HepG2 (cell line): ENCODE data around the gene MAP2K7. TPM values are rescaled to one million over a fixed set of nuclear protein-coding genes. Genes with fewer than 3 reads are reported as not detected.

Experiments
- ATF4 ChIP-seq, 2 experiments: fragments of 450-650 bp in 1 of 2; sonication (generic) in 1 of 2; formaldehyde crosslinking; IDR thresholded peaks; 2 replicates each; pipeline versions ENCODE4 v1.5.0 to v1.8.0; 2020 to 2022; ENCODE audit warnings: mild to moderate bottlenecking in 1 of 2, missing genetic modification reagents in 1 of 2
- ATRX ChIP-seq: sonication (generic); formaldehyde crosslinking; IDR thresholded peaks from 2 replicates; pipeline ENCODE4 v1.4.0; 2020; ENCODE audit warnings: missing genetic modification reagents, borderline replicate concordance
- BHLHE40 ChIP-seq: IDR thresholded peaks from 2 replicates; pipeline ENCODE4 v1.6.1; 2011; ENCODE audit warnings: low read length, improper control_type of control experiment
- HOXA9 ChIP-seq: sonication (generic); formaldehyde crosslinking; IDR thresholded peaks from 2 replicates; pipeline ENCODE4 v1.8.1; 2022; ENCODE audit warnings: missing genetic modification reagents, mild to moderate bottlenecking, moderate library complexity, borderline replicate concordance
- RERE ChIP-seq: IDR thresholded peaks from 2 replicates; pipeline ENCODE4 v1.6.1; 2016; ENCODE audit warnings: low read depth, missing genetic modification reagents, missing compliant biosample characterization
- RORA ChIP-seq: sonication (generic); formaldehyde crosslinking; IDR thresholded peaks from 2 replicates; pipeline ENCODE4 v1.5.0; 2020; ENCODE audit warnings: mild to moderate bottlenecking, missing genetic modification reagents, moderate library complexity
- SRY ChIP-seq: sonication (generic); formaldehyde crosslinking; IDR thresholded peaks from 2 replicates; pipeline ENCODE4 v1.8.0; 2022; ENCODE audit warnings: mild to moderate bottlenecking, missing genetic modification reagents
- TBL1XR1 ChIP-seq: fragments of 150-350 bp; IDR thresholded peaks from 2 replicates; pipeline ENCODE4 v1.6.1; 2014; ENCODE audit warnings: borderline replicate concordance, low read length; ENCODE audit not compliant: partially characterized antibody
- TCF7L2 ChIP-seq: IDR thresholded peaks from 2 replicates; pipeline ENCODE4 v1.6.1; 2011; ENCODE audit warnings: mild to moderate bottlenecking, low read depth, low read length, moderate library complexity
- U2AF2 ChIP-seq: fragments of 200-400 bp; formaldehyde crosslinking; IDR thresholded peaks from 2 replicates; pipeline ENCODE4 v1.6.1; 2017; ENCODE audit warnings: low read depth, mild to moderate bottlenecking, low read length
- ZNF138 ChIP-seq: sonication (generic); formaldehyde crosslinking; IDR thresholded peaks from 2 replicates; pipeline ENCODE4 v1.5.0; 2020; ENCODE audit warnings: mild to moderate bottlenecking, low read depth, missing genetic modification reagents
- ZNF296 ChIP-seq: sonication (generic); formaldehyde crosslinking; conservative IDR thresholded peaks from 2 replicates; pipeline ENCODE4 v1.5.0; 2020; ENCODE audit warnings: mild to moderate bottlenecking, missing genetic modification reagents
- ZNF367 ChIP-seq: sonication (generic); formaldehyde crosslinking; IDR thresholded peaks from 2 replicates; pipeline ENCODE4 v1.4.0; 2020; ENCODE audit warnings: missing genetic modification reagents, borderline replicate concordance
- ZNF761 ChIP-seq: sonication (generic); formaldehyde crosslinking; conservative IDR thresholded peaks from 2 replicates; pipeline ENCODE4 v1.4.0; 2020; ENCODE audit warnings: mild to moderate bottlenecking, missing genetic modification reagents
- polyA plus RNA-seq, 8 experiments: library from polyadenylated mRNA; depleted of rRNA in 3 of 8; stranded (reverse) in 7 of 8; unstranded in 1 of 8; fragments of >200 nt; fragmentation: Illumina TruSeq in 4 of 8; extraction: Trizol in 4 of 8; gene quantifications; 2 replicates each; pipeline versions ENCODE4 v1.2.1 to v1.2.3, GENCODE V29; 2011 to 2016; ENCODE audit warnings: low read depth in 4 of 8, missing spikeins in 1 of 8, mixed read lengths in 1 of 8; ENCODE audit not compliant: insufficient read depth in 1 of 8
- total RNA-seq, 5 experiments: library from RNA; depleted of rRNA; stranded (reverse); fragments of >200 nt; fragmentation: Illumina TruSeq; extraction: Trizol; gene quantifications; 2 replicates each; pipeline ENCODE4 v1.2.3, GENCODE V29; 2016; ENCODE audit warnings: low read depth in 1 of 5
- TF ChIP-seq, protein P1 (sequence below): sonication (generic); formaldehyde crosslinking; IDR thresholded peaks from 2 replicates; pipeline ENCODE4 v1.8.1; 2022; ENCODE audit warnings: low read depth, mild to moderate bottlenecking, missing genetic modification reagents

The MAP2K7 gene
- total and polyA plus RNA-seq, 2 of the 13 experiments (the other 11 are each of a cell fraction or from before 2014, with no cell fraction given): 9.0 to 10.8 TPM

DNA sequence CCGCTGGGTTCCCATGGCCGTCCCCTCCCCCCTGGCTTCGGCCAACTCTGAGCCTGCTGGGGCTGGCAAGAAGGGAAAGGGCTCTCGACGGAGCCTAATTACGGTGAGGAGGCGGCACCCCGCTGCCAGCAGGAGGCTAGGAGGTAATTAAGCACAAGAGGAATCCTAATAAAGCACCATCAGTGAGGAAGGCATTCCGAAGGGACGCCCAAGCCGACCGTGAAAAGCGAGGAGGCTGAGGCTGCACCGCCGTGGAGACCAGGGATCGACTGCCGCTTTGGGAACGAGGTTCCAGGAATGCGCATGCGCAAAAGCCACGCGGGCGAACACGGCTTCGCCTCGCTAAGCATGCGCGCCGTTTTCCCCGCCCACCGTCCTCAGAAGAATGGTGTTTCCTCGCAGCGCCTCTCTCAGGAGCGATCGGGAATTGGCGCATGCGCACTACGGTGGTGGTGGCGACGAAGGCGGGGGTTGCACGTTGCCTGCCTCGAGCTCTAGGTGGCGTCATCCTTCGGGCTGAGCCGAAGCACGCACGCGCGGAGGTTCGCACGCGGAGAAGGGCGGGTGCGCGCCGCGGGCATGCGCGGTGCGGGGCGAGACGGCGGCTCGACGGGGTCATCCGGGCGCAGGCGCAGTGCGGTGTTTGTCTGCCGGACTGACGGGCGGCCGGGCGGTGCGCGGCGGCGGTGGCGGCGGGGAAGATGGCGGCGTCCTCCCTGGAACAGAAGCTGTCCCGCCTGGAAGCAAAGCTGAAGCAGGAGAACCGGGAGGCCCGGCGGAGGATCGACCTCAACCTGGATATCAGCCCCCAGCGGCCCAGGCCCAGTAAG, at the start of gene MAP2K7 (continued):
- peak; percentile 3 for TF ChIP-seq TBL1XR1
- TF ChIP-seq ZNF296: no peak
- no peak for TF ChIP-seq RORA
- TF ChIP-seq SRY (CRISPR knock-in tag): no peak
- TF ChIP-seq TCF7L2: no peak
- TF ChIP-seq ZNF138 (CRISPR knock-in tag): peak; percentile 27; the same call in 1 of the 2 replicates
- TF ChIP-seq ATF4 (CRISPR knock-in tag; IDR thresholded peaks at IDR 0.05): peak in 1 of 2 experiments; percentile 88; a peak in 2 of 4 replicates
- TF ChIP-seq, protein P1, sequence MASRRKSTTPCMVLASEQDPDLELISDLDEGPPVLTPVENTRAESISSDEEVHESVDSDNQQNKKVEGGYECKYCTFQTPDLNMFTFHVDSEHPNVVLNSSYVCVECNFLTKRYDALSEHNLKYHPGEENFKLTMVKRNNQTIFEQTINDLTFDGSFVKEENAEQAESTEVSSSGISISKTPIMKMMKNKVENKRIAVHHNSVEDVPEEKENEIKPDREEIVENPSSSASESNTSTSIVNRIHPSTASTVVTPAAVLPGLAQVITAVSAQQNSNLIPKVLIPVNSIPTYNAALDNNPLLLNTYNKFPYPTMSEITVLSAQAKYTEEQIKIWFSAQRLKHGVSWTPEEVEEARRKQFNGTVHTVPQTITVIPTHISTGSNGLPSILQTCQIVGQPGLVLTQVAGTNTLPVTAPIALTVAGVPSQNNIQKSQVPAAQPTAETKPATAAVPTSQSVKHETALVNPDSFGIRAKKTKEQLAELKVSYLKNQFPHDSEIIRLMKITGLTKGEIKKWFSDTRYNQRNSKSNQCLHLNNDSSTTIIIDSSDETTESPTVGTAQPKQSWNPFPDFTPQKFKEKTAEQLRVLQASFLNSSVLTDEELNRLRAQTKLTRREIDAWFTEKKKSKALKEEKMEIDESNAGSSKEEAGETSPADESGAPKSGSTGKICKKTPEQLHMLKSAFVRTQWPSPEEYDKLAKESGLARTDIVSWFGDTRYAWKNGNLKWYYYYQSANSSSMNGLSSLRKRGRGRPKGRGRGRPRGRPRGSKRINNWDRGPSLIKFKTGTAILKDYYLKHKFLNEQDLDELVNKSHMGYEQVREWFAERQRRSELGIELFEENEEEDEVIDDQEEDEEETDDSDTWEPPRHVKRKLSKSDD (CRISPR knock-in tag): peak; percentile 19; the same call in 1 of the 2 replicates
- TF ChIP-seq RERE (CRISPR knock-in tag): no peak
- peak; percentile 41; the same call in 1 of the 2 replicates for TF ChIP-seq ZNF761 (CRISPR knock-in tag)
- TF ChIP-seq ATRX (CRISPR knock-in tag): no peak
- TF ChIP-seq ZNF367 (CRISPR knock-in tag): no peak
- peak; percentile 82 for TF ChIP-seq BHLHE40
- no peak; the same call in 1 of the 2 replicates for TF ChIP-seq HOXA9 (CRISPR knock-in tag)
- TF ChIP-seq U2AF2: no peak
